GM06990 (cell line): ENCODE results near the gene ARHGAP1.

Experiments
- DNase-seq: peaks from one replicate; pipeline ENCODE4 v3.0.0-alpha.2; 2011; ENCODE audit not compliant: insufficient read length; ENCODE audit errors: extremely low read depth
- H3K27me3 ChIP-seq: replicated peaks from 2 replicates; pipeline ENCODE4 v1.6.0; 2011; ENCODE audit warnings: low read length; ENCODE audit not compliant: control insufficient read depth, insufficient read depth
- H3K36me3 ChIP-seq: 2 replicates; pipeline ENCODE4 v1.5.1; 2011; ENCODE audit warnings: low read length; ENCODE audit not compliant: control insufficient read depth, insufficient read depth
- H3K4me3 ChIP-seq: replicated peaks from 2 replicates; pipeline ENCODE4 v1.5.1; 2011; ENCODE audit warnings: low read depth, mild to moderate bottlenecking, control low read depth, low read length
- TF ChIP-seq, protein P1 (sequence below): IDR thresholded peaks from 2 replicates; pipeline ENCODE4 v1.5.1; 2011; ENCODE audit warnings: low read length, control low read depth, mild to moderate bottlenecking, inconsistent platforms; ENCODE audit not compliant: insufficient read depth, poor library complexity, severe bottlenecking

ARHGAP1 gene

GRCh38 chr11:46695345-46696211 lies 4.8 kb downstream of the ARHGAP1 start:
- H3K36me3 ChIP-seq = peaks cover 33% of the 10 kb centered on the region
- no peak overlapping the region for H3K4me3 ChIP-seq
- TF ChIP-seq, protein P1, sequence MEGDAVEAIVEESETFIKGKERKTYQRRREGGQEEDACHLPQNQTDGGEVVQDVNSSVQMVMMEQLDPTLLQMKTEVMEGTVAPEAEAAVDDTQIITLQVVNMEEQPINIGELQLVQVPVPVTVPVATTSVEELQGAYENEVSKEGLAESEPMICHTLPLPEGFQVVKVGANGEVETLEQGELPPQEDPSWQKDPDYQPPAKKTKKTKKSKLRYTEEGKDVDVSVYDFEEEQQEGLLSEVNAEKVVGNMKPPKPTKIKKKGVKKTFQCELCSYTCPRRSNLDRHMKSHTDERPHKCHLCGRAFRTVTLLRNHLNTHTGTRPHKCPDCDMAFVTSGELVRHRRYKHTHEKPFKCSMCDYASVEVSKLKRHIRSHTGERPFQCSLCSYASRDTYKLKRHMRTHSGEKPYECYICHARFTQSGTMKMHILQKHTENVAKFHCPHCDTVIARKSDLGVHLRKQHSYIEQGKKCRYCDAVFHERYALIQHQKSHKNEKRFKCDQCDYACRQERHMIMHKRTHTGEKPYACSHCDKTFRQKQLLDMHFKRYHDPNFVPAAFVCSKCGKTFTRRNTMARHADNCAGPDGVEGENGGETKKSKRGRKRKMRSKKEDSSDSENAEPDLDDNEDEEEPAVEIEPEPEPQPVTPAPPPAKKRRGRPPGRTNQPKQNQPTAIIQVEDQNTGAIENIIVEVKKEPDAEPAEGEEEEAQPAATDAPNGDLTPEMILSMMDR = no peak
- H3K27me3 ChIP-seq = no peaks in the 10 kb centered on the region
- DNase-seq = no peak

- TF ChIP-seq, protein P1 = no peak
- Histone ChIP-seq H3K4me3 (no peak overlapping the region), H3K36me3 (peaks cover 33% of the 10 kb centered on the region), H3K27me3 (no peaks in the 10 kb centered on the region)
- no peak for DNase-seq
Observed at GRCh38 chr11:46694607-46695006, 5.8 kb downstream of the ARHGAP1 start.

DNA sequence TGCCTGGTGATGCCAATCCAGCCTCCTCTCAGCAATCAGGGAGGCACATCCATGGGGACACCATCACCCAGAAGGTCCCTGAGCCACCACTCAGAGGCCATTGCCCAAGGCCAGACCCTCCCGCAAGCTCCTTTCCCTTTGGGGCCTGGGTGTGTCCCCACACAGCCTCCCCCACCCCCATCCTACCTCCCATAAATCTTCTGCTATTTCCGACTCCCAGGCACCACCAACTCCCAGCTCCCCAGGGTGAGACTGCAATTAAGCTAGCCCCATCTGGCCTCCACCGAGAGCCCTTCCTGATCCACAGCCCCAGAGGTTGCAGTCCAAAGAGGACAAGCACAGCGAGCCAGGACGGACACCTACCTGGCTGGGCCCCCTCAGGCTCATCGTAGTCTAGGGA lies 6.3 kb downstream of the ARHGAP1 start:
- DNase-seq = no peak
- TF ChIP-seq, protein P1 = no peak
- Histone ChIP-seq H3K4me3 (no peak overlapping the region), H3K27me3 (no peaks in the 10 kb centered on the region), H3K36me3 (peaks cover 34% of the 10 kb centered on the region)

DNA sequence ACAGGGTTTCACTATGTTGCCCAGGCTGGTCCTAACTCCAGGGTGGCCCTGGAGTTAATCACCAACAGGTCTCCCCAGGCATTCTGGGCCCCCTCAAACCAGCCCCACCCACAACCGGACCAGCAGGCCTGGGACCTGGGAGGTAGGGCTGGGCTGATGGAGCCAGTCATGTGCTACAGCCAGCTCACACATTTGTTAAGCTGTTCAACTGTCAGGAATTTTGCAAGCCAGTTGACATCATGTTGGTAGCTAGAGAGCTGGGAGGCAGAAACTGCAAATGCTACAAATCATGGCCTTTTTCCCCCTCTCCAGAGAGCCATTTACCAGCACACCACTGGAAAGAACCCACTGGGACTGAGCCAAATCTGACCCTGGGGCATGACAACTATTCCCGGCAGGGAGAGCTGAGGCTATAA lies 6.8 kb downstream of the ARHGAP1 start:
- TF ChIP-seq, protein P1 = no peak

DNA sequence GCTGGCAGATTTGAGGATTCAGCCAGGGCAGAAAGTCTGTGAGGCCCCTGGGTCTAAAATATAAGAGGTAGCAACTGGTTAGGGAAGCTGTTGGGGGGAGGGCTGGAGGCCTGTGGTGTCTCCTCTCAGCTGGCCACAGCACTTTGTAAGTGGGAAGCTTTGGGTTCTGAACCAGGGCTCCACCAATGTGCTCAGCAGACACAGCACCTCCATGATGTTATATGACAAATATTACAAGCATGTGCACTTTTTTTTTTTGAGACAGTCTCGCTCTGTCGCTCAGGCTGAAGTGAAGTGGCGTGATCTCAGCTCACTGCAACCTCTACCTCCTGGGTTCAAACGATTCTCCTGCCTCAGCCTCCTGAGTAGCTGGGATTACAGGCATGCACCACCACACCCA lies 8.0 kb downstream of the ARHGAP1 start:
- TF ChIP-seq, protein P1 = no peak
- peaks cover 35% of the 10 kb centered on the region for H3K36me3 ChIP-seq
- H3K4me3 ChIP-seq = no peak overlapping the region
- no peak for DNase-seq
- no peaks in the 10 kb centered on the region for H3K27me3 ChIP-seq

More for the DNA sequence above, 6.8 kb downstream of the ARHGAP1 start:
- no peak for DNase-seq
- Histone ChIP-seq H3K36me3 (peaks cover 35% of the 10 kb centered on the region), H3K4me3 (no peak overlapping the region), H3K27me3 (no peaks in the 10 kb centered on the region)
